C4-2B (cell line): ENCODE results near the gene SREBF2.

Experiments used
- ZFX ChIP-seq: fragments of 450-650 bp; IDR thresholded peaks from 2 replicates; pipeline ENCODE4 v1.6.1; 2017
- TF ChIP-seq, protein P1 (sequence below): fragments of 450-650 bp; conservative IDR thresholded peaks from 2 replicates; pipeline ENCODE4 v1.5.1; 2017; ENCODE audit warnings: mild to moderate bottlenecking

DNA sequence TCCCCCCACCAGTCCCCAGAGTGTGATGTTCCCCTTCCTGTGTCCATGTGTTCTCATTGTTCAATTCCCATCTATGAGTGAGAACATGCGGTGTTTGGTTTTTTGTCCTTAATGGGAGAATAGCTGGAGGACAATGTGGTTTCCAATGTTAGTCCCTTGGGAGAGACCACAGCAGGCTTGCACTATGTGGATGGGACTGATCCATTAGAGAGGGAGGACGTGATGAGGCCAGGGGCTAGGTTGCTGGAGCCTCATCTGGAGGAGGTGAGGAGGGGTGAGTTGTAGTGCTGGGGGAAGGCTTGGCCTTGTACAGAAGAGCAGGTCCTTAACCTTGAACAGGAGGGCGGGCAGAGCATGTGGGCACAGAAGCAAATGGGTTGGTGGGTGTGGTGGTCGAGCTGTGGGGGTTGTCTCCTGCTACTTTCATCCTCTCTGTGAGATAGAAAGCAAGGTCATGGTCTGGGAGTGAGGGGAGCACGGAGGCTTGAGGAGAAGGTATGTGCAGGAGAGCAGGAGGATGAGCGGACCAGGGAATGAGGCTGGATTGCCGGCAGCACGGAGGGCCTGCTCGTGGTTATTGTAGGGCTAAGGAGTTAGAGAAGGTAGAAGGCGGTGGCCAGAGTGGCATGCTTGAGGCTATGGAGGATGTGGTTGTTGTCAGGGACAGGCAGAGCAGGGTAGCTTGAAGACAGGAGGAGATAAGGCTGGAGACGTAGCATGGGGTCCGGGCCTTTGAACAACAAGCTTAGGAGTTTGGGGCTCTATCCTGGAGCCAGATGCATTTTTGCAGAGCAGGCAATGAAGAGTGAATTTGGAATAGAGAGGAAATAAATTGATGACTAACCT lies 11.2 kb upstream of the SREBF2 start:
- TF ChIP-seq, protein P1, sequence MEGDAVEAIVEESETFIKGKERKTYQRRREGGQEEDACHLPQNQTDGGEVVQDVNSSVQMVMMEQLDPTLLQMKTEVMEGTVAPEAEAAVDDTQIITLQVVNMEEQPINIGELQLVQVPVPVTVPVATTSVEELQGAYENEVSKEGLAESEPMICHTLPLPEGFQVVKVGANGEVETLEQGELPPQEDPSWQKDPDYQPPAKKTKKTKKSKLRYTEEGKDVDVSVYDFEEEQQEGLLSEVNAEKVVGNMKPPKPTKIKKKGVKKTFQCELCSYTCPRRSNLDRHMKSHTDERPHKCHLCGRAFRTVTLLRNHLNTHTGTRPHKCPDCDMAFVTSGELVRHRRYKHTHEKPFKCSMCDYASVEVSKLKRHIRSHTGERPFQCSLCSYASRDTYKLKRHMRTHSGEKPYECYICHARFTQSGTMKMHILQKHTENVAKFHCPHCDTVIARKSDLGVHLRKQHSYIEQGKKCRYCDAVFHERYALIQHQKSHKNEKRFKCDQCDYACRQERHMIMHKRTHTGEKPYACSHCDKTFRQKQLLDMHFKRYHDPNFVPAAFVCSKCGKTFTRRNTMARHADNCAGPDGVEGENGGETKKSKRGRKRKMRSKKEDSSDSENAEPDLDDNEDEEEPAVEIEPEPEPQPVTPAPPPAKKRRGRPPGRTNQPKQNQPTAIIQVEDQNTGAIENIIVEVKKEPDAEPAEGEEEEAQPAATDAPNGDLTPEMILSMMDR, result no peak
- TF ChIP-seq ZFX, result no peak
